Measurements from ENCODE around the gene RAD51B. TPM values are rescaled to one million over a fixed set of nuclear protein-coding genes. Genes with fewer than 3 reads are reported as not detected.
"Not testable (repeated sequence)": the region's sequence is repeated elsewhere in the genome, so short reads cannot be mapped to it uniquely, and the experiment has no call there.

Gene RAD51B
- total RNA-seq, 6 donors from 2014 or later, result 10.6 to 63.9 (median 18.4) TPM

DNA sequence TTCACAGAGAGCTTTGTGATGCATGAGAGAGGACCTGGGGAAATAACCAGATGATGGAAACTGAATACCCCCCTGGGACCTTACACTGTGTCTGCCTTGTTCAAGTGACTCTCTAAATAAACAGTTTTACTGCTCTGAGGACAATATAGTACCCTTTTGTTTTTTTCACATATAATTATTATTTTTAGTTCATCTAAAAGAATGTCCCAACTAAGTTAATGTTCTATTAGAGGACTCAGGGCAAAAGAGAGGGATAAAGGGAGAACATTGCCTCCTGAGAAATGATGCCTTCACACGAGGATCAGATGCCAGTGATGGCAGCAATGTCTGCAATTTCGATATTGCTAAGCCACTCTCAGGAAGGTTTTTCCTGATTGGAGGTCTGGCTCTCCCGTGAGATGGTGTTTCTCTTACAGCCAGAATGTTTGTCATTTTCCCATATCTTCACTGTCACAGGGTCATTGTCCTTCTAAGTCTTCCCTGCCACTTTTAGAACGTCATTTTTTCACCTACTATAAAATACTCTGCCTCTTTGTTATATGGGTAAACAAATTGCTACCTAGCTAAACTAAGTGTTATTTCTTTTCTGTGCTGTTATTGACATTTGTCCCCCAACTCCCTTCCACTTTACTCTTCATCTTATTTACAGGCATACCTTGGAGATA lies 201.6 kb downstream of the RAD51B start:
- H3K4me1 ChIP-seq, result no peaks in the 10 kb centered on the region
- no peak for DNase-seq
- no peak overlapping the region for H3K27ac ChIP-seq
- ATAC-seq (ENCODE audit: low FRiP score in 2 of 2), result no peak
- TF ChIP-seq POLR2AphosphoS5 (IDR thresholded peaks at IDR 0.05) (no peak), EP300 (IDR thresholded peaks at IDR 0.05) (no peak), POLR2A (IDR thresholded peaks at IDR 0.05) (no peak)
- TF ChIP-seq, protein P1, sequence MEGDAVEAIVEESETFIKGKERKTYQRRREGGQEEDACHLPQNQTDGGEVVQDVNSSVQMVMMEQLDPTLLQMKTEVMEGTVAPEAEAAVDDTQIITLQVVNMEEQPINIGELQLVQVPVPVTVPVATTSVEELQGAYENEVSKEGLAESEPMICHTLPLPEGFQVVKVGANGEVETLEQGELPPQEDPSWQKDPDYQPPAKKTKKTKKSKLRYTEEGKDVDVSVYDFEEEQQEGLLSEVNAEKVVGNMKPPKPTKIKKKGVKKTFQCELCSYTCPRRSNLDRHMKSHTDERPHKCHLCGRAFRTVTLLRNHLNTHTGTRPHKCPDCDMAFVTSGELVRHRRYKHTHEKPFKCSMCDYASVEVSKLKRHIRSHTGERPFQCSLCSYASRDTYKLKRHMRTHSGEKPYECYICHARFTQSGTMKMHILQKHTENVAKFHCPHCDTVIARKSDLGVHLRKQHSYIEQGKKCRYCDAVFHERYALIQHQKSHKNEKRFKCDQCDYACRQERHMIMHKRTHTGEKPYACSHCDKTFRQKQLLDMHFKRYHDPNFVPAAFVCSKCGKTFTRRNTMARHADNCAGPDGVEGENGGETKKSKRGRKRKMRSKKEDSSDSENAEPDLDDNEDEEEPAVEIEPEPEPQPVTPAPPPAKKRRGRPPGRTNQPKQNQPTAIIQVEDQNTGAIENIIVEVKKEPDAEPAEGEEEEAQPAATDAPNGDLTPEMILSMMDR (IDR thresholded peaks at IDR 0.05), result no peak
- no peaks in the 10 kb centered on the region for H3K9me3 ChIP-seq
- WGBS, 2 donors, result 48 to 51% methylated on average over 4 of the region's 4 CpGs
- no peaks in the 10 kb centered on the region for H3K27me3 ChIP-seq
- no peak overlapping the region for H3K4me3 ChIP-seq
- H3K36me3 ChIP-seq, result no peaks in the 10 kb centered on the region

DNA sequence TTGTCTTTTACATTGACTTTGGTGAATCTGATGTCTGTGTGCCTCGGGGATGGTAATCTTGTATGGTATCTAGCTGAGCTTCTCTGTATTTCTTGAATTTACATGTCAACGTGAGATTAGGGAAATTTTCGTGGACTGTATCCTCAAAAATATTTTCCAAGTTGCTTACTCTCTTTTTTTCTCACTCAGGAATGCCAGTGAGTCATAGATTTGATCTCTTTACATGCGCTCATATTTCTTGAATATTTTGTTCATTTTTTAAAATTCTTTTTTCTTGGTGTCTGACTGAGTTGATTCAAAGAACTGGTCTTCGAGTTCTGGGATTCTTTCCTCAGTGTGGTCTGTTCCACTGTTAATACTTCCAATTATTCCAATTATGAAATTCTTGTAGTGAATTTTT lies 207.7 kb downstream of the RAD51B start:
- TF ChIP-seq POLR2AphosphoS5 (IDR thresholded peaks at IDR 0.05) (no peak), EP300 (IDR thresholded peaks at IDR 0.05) (no peak), POLR2A (IDR thresholded peaks at IDR 0.05) (no peak)
- TF ChIP-seq, protein P1 (IDR thresholded peaks at IDR 0.05), result no peak
- 95 to 96% methylated on average over 5 of the region's 5 CpGs for WGBS, 2 donors

GRCh38 chr14:68028075-68028474 lies 208.5 kb downstream of the RAD51B start:
- 89 to 100% methylated on average over 1 of the region's 1 CpG for WGBS, 2 donors
- TF ChIP-seq, protein P1 (IDR thresholded peaks at IDR 0.05), result no peak
- TF ChIP-seq EP300 (IDR thresholded peaks at IDR 0.05) (no peak), POLR2A (IDR thresholded peaks at IDR 0.05) (no peak), POLR2AphosphoS5 (IDR thresholded peaks at IDR 0.05) (no peak)

More for the DNA sequence above, 207.7 kb downstream of the RAD51B start:
- no peaks in the 10 kb centered on the region for H3K27me3 ChIP-seq
- ATAC-seq (ENCODE audit: low FRiP score in 2 of 2) (no peak), DNase-seq (no peak)
- no peak overlapping the region for H3K27ac ChIP-seq
- H3K4me1 ChIP-seq, result no peaks in the 10 kb centered on the region
- H3K4me3 ChIP-seq, result no peak overlapping the region
- H3K9me3 ChIP-seq, result no peaks in the 10 kb centered on the region
- no peaks in the 10 kb centered on the region for H3K36me3 ChIP-seq

GRCh38 chr14:68031011-68031410 lies 211.4 kb downstream of the RAD51B start:
- H3K4me3 ChIP-seq; H3K27me3 ChIP-seq; ATAC-seq (ENCODE audit: low FRiP score in 2 of 2); H3K4me1 ChIP-seq; H3K36me3 ChIP-seq; H3K27ac ChIP-seq; H3K9me3 ChIP-seq; DNase-seq: not testable (repeated sequence)
- 89 to 100% methylated on average over 1 of the region's 1 CpG for WGBS, 2 donors

More at GRCh38 chr14:68028075-68028474, 208.5 kb downstream of the RAD51B start:
- DNase-seq (no peak), ATAC-seq (ENCODE audit: low FRiP score in 2 of 2) (no peak)
- H3K27me3 ChIP-seq, result no peaks in the 10 kb centered on the region
- H3K27ac ChIP-seq, result no peak overlapping the region
- no peaks in the 10 kb centered on the region for H3K9me3 ChIP-seq
- H3K4me1 ChIP-seq, result no peaks in the 10 kb centered on the region
- no peaks in the 10 kb centered on the region for H3K36me3 ChIP-seq
- H3K4me3 ChIP-seq, result no peak overlapping the region

- TF ChIP-seq EP300 (IDR thresholded peaks at IDR 0.05) (no peak), POLR2AphosphoS5 (IDR thresholded peaks at IDR 0.05) (no peak), POLR2A (IDR thresholded peaks at IDR 0.05) (no peak)
- TF ChIP-seq, protein P1 (IDR thresholded peaks at IDR 0.05), result no peak
Observed at GRCh38 chr14:68032154-68032553, 212.6 kb downstream of the RAD51B start.

More at GRCh38 chr14:68032154-68032553, 212.6 kb downstream of the RAD51B start:
- no peak for DNase-seq
- ATAC-seq (ENCODE audit: low FRiP score in 2 of 2), result no peak
- Histone ChIP-seq H3K4me3 (no peak overlapping the region), H3K9me3 (no peaks in the 10 kb centered on the region), H3K27ac (no peak overlapping the region), H3K36me3 (no peaks in the 10 kb centered on the region), H3K27me3 (no peaks in the 10 kb centered on the region), H3K4me1 (no peaks in the 10 kb centered on the region)
- 81 to 88% methylated on average over 1 of the region's 1 CpG for WGBS, 2 donors

Measured in upper lobe of left lung (tissue), 6 donors.